Mononuclear cell (primary cell): ENCODE data around the gene EDNRA. TPM values are rescaled to one million over a fixed set of nuclear protein-coding genes. Genes with fewer than 3 reads are reported as not detected.

Experiments used
- H3K27me3 ChIP-seq: 2 replicates; pipeline ENCODE4 v1.6.0; 2011; ENCODE audit warnings: low read length, control low read depth; ENCODE audit not compliant: insufficient read depth
- H3K4me1 ChIP-seq: 2 replicates; pipeline ENCODE4 v1.5.1; 2011; ENCODE audit warnings: mild to moderate bottlenecking, low read length, control low read depth; ENCODE audit not compliant: insufficient read depth
- H3K4me3 ChIP-seq: 2 replicates; pipeline ENCODE4 v1.5.1; 2011; ENCODE audit warnings: mild to moderate bottlenecking, low read length, moderate library complexity
- H3K9me3 ChIP-seq: 2 replicates; pipeline ENCODE4 v1.5.1; 2011; ENCODE audit warnings: low read depth, mild to moderate bottlenecking, control low read depth, low read length
- total RNA-seq: library from RNA; depleted of rRNA; stranded (reverse); fragments of >200 nt; gene quantifications from one replicate; pipeline ENCODE4 v1.2.3, GENCODE V29; 2012

Gene EDNRA
- total RNA-seq, 1 donor: under 0.01 TPM

GRCh38 chr4:147582386-147583060 is 101.6 kb downstream of the EDNRA start:
- Histone ChIP-seq H3K9me3 (no peaks in the 10 kb centered on the region), H3K4me3 (no peak overlapping the region), H3K27me3 (peaks cover 3% of the 10 kb centered on the region), H3K4me1 (no peaks in the 10 kb centered on the region)

- H3K9me3 ChIP-seq: no peaks in the 10 kb centered on the region
- peaks cover 3% of the 10 kb centered on the region for H3K27me3 ChIP-seq
- no peak overlapping the region for H3K4me3 ChIP-seq
- no peaks in the 10 kb centered on the region for H3K4me1 ChIP-seq
Observed at GRCh38 chr4:147583876-147584275, 103.0 kb downstream of the EDNRA start.

- Histone ChIP-seq H3K9me3 (no peaks in the 10 kb centered on the region), H3K4me3 (no peak overlapping the region), H3K4me1 (no peaks in the 10 kb centered on the region), H3K27me3 (peaks cover 3% of the 10 kb centered on the region)
Observed at GRCh38 chr4:147586032-147586431, 105.1 kb downstream of the EDNRA start.

GRCh38 chr4:147586637-147587036 is 105.7 kb downstream of the EDNRA start:
- no peak overlapping the region for H3K4me3 ChIP-seq
- no peaks in the 10 kb centered on the region for H3K4me1 ChIP-seq
- H3K27me3 ChIP-seq: peaks cover 3% of the 10 kb centered on the region
- H3K9me3 ChIP-seq: no peaks in the 10 kb centered on the region

GRCh38 chr4:147587041-147587440 is 106.1 kb downstream of the EDNRA start:
- H3K27me3 ChIP-seq: peaks cover 3% of the 10 kb centered on the region
- H3K9me3 ChIP-seq: no peaks in the 10 kb centered on the region
- no peaks in the 10 kb centered on the region for H3K4me1 ChIP-seq
- H3K4me3 ChIP-seq: no peak overlapping the region

GRCh38 chr4:147589586-147589985 is 108.7 kb downstream of the EDNRA start:
- H3K27me3 ChIP-seq: peaks cover 5% of the 10 kb centered on the region
- no peaks in the 10 kb centered on the region for H3K4me1 ChIP-seq
- no peak overlapping the region for H3K4me3 ChIP-seq
- H3K9me3 ChIP-seq: no peaks in the 10 kb centered on the region

GRCh38 chr4:147590249-147590920 is 109.5 kb downstream of the EDNRA start:
- Histone ChIP-seq H3K4me3 (no peak overlapping the region), H3K4me1 (no peaks in the 10 kb centered on the region), H3K9me3 (no peaks in the 10 kb centered on the region), H3K27me3 (peaks cover 5% of the 10 kb centered on the region)

- H3K9me3 ChIP-seq: no peaks in the 10 kb centered on the region
- peaks cover 3% of the 10 kb centered on the region for H3K27me3 ChIP-seq
- H3K4me3 ChIP-seq: no peak overlapping the region
- no peaks in the 10 kb centered on the region for H3K4me1 ChIP-seq
Observed at GRCh38 chr4:147591106-147591505, 110.2 kb downstream of the EDNRA start.

- H3K27me3 ChIP-seq: peaks cover 2% of the 10 kb centered on the region
- H3K4me3 ChIP-seq: no peak overlapping the region
- no peaks in the 10 kb centered on the region for H3K9me3 ChIP-seq
- H3K4me1 ChIP-seq: no peaks in the 10 kb centered on the region
Observed at GRCh38 chr4:147594107-147594506, 113.2 kb downstream of the EDNRA start.

Other genes starting within 250 kb of the EDNRA start
- gene TMEM184C, start 136.3 kb downstream of the EDNRA start, total RNA-seq: 26.0 TPM
- gene PRMT9, start 203.1 kb downstream of the EDNRA start, total RNA-seq: 19.3 TPM